ENCODE measurements around the gene CYFIP2. TPM values are rescaled to one million over a fixed set of nuclear protein-coding genes. Genes with fewer than 3 reads are reported as not detected.

CYFIP2 gene
- total and polyA plus RNA-seq, 2 donors (not counting 1 experiment from before 2014, with no cell fraction given) = 5.0 to 27.6 TPM

DNA sequence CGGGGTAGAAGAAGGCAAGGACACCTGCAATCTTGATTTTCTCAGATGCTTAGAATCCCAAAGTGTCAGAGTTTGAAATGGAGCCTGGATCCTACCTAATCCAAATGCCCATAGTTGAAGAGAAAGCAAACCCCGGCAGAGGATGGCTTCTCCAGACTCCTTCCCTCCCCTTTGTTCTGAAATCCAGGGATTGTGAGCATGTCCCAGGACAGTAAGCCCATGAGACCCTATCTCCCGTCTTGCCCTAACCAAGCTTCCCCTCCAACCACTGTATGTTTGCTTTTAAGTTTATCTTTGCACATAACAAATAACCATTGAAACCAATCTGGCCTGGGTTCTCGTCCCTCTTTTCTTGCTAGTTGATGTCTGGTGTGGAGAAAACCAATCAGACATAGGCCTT is 115.8 kb downstream of the CYFIP2 start:
- no peak for TF ChIP-seq EZH2 (IDR thresholded peaks at IDR 0.05; ENCODE audit: low read length, missing control alignments)
- TF ChIP-seq, protein P1, sequence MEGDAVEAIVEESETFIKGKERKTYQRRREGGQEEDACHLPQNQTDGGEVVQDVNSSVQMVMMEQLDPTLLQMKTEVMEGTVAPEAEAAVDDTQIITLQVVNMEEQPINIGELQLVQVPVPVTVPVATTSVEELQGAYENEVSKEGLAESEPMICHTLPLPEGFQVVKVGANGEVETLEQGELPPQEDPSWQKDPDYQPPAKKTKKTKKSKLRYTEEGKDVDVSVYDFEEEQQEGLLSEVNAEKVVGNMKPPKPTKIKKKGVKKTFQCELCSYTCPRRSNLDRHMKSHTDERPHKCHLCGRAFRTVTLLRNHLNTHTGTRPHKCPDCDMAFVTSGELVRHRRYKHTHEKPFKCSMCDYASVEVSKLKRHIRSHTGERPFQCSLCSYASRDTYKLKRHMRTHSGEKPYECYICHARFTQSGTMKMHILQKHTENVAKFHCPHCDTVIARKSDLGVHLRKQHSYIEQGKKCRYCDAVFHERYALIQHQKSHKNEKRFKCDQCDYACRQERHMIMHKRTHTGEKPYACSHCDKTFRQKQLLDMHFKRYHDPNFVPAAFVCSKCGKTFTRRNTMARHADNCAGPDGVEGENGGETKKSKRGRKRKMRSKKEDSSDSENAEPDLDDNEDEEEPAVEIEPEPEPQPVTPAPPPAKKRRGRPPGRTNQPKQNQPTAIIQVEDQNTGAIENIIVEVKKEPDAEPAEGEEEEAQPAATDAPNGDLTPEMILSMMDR (conservative IDR thresholded peaks at IDR 0.05 in 1 of 2, IDR thresholded peaks at IDR 0.05 in 1 of 2; ENCODE audit: low read depth in 1 of 2, low read length in 2 of 2) = no peak
- Histone ChIP-seq H4K20me1 (ENCODE audit: control insufficient read depth, extremely low read depth, insufficient read depth, low read length) (no peaks in the 10 kb centered on the region), H3K27me3 (ENCODE audit: control insufficient read depth, insufficient read depth, low read length) (no peaks in the 10 kb centered on the region), H3K4me1 (ENCODE audit: control insufficient read depth, extremely low read depth, insufficient read depth, low read length) (peaks cover 16% of the 10 kb centered on the region), H3K79me2 (ENCODE audit: control insufficient read depth, insufficient read depth, low read length) (no peaks in the 10 kb centered on the region), H2AFZ (ENCODE audit: low read length) (no peak overlapping the region), H3K4me3 (replicated peaks in 1 of 4; ENCODE audit: control extremely low read depth in 1 of 4, insufficient read depth in 1 of 4, low read depth in 3 of 4, low read length in 4 of 4) (no peak overlapping the region), H3K36me3 (ENCODE audit: control insufficient read depth, insufficient read depth, low read length) (no peaks in the 10 kb centered on the region), H3K27ac (ENCODE audit: insufficient read depth, low read length) (no peak overlapping the region), H3K4me2 (ENCODE audit: extremely low read depth, insufficient read depth, low read length) (no peak overlapping the region), H3K9me3 (ENCODE audit: control insufficient read depth, insufficient read depth, low read depth, low read length) (no peaks in the 10 kb centered on the region), H3K9ac (ENCODE audit: insufficient read depth, low read length) (no peak overlapping the region)
- no peak for DNase-seq (ENCODE audit: low read depth in 2 of 2)

DNA sequence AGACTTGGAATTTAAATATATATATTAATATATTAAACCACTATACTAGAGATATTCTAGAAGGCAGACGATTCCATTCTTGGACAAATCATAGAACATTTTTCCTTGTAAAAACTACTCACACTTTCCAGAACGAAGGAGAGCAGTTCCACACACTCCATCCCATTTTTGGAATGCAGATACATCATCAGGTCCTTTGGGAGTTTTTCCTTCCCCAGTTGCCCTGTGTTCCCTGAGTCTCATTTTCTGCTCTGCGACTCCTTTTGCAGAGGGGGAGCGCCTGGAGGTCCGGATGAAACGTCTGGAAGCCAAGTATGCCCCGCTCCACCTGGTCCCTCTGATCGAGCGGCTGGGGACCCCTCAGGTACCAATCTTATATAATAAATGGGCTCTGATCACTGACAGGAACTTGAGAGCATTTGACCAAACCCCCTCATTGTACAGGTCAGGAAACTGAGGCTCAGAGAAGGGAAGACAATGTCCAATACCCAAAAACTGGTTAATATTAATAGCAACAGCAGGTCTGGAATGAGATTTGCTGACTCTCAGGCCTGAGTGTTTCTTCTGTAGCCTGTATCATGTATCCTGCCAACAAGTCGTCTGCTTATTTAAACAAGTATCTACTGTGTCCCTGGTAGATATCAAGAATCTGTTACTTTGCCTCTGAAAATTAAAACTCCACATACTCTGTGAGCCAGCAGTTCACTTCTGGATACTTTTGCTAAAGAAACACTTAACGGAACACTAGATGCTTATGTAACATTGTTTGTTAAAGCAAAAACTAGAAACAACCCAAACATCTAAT is 117.3 kb downstream of the CYFIP2 start:
- peaks cover 25% of the 10 kb centered on the region for H3K4me1 ChIP-seq (ENCODE audit: control insufficient read depth, extremely low read depth, insufficient read depth, low read length)
- no peaks in the 10 kb centered on the region for H3K79me2 ChIP-seq (ENCODE audit: control insufficient read depth, insufficient read depth, low read length)
- no peaks in the 10 kb centered on the region for H3K9me3 ChIP-seq (ENCODE audit: control insufficient read depth, insufficient read depth, low read depth, low read length)
- DNase-seq (ENCODE audit: low read depth in 2 of 2) = no peak
- H3K36me3 ChIP-seq (ENCODE audit: control insufficient read depth, insufficient read depth, low read length) = no peaks in the 10 kb centered on the region
- no peaks in the 10 kb centered on the region for H4K20me1 ChIP-seq (ENCODE audit: control insufficient read depth, extremely low read depth, insufficient read depth, low read length)
- no peak overlapping the region for H3K27ac ChIP-seq (ENCODE audit: insufficient read depth, low read length)
- H3K4me2 ChIP-seq (ENCODE audit: extremely low read depth, insufficient read depth, low read length) = no peak overlapping the region
- H3K27me3 ChIP-seq (ENCODE audit: control insufficient read depth, insufficient read depth, low read length) = no peaks in the 10 kb centered on the region
- no peak for TF ChIP-seq EZH2 (IDR thresholded peaks at IDR 0.05; ENCODE audit: low read length, missing control alignments)
- TF ChIP-seq, protein P1 (conservative IDR thresholded peaks at IDR 0.05 in 1 of 2, IDR thresholded peaks at IDR 0.05 in 1 of 2; ENCODE audit: low read depth in 1 of 2, low read length in 2 of 2) = no peak
- H3K9ac ChIP-seq (ENCODE audit: insufficient read depth, low read length) = no peak overlapping the region
- no peak overlapping the region for H2AFZ ChIP-seq (ENCODE audit: low read length)
- no peak overlapping the region for H3K4me3 ChIP-seq (replicated peaks in 1 of 4; ENCODE audit: control extremely low read depth in 1 of 4, insufficient read depth in 1 of 4, low read depth in 3 of 4, low read length in 4 of 4)

DNA sequence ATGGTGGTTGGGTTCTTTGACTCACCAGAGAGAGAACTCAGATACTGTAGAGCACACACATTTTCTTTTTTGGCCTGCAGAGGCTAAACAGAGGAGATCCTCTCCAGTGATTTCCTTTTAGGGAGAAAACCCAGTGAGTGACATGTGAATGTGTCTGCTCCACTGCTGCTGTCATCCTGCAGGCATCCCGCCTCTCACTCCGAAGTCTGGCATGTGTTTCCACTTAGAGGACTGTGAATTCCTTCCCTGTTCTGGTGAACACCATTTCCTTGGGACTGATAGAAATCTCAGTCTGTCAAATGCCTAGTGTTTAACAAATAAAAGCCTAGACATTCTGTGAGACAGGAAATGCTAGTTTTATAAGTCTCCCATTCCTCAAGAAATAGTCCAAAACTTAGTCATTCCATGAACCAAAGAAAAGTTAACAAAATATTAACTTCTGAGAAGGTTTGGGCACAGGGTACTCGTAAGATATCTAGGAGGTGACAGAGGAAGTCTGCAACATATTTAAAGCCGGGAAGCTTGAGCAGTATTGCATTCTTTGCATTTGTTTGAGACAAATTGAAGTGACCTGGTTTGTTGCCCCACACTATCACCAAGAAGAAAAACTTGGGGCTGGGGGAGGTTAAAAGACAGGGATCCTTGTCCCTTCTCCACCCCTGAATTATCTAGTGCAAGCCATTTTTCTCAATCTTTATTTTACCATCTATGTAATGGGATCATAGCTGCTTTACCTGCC is 119.2 kb downstream of the CYFIP2 start:
- H3K4me1 ChIP-seq (ENCODE audit: control insufficient read depth, extremely low read depth, insufficient read depth, low read length) = peaks cover 38% of the 10 kb centered on the region
- TF ChIP-seq EZH2 (IDR thresholded peaks at IDR 0.05; ENCODE audit: low read length, missing control alignments) = no peak
- TF ChIP-seq, protein P1 (conservative IDR thresholded peaks at IDR 0.05 in 1 of 2, IDR thresholded peaks at IDR 0.05 in 1 of 2; ENCODE audit: low read depth in 1 of 2, low read length in 2 of 2) = no peak
- no peaks in the 10 kb centered on the region for H3K9me3 ChIP-seq (ENCODE audit: control insufficient read depth, insufficient read depth, low read depth, low read length)
- no peak overlapping the region for H3K9ac ChIP-seq (ENCODE audit: insufficient read depth, low read length)
- H3K4me3 ChIP-seq (replicated peaks in 1 of 4; ENCODE audit: control extremely low read depth in 1 of 4, insufficient read depth in 1 of 4, low read depth in 3 of 4, low read length in 4 of 4) = no peak overlapping the region
- H3K79me2 ChIP-seq (ENCODE audit: control insufficient read depth, insufficient read depth, low read length) = no peaks in the 10 kb centered on the region
- no peak overlapping the region for H2AFZ ChIP-seq (ENCODE audit: low read length)
- no peaks in the 10 kb centered on the region for H3K36me3 ChIP-seq (ENCODE audit: control insufficient read depth, insufficient read depth, low read length)
- H3K27ac ChIP-seq (ENCODE audit: insufficient read depth, low read length) = peak overlapping the region; percentile 51
- peak overlapping the region; percentile 28 for H3K4me2 ChIP-seq (ENCODE audit: extremely low read depth, insufficient read depth, low read length)
- no peaks in the 10 kb centered on the region for H4K20me1 ChIP-seq (ENCODE audit: control insufficient read depth, extremely low read depth, insufficient read depth, low read length)
- DNase-seq (ENCODE audit: low read depth in 2 of 2) = peak; percentile 94 to 100
- H3K27me3 ChIP-seq (ENCODE audit: control insufficient read depth, insufficient read depth, low read length) = no peaks in the 10 kb centered on the region

Measured in fibroblast of lung (primary cell).